NCI-H774 (cell line): ENCODE data around the gene OR51I2.
A peak's percentile ranks its signal among the peaks of the same experiment; 100 is the strongest.

Experiments
- DNase-seq: peaks from one replicate; lab custom pipeline; 2025; lab: John Stamatoyannopoulos, UW

OR51I2 gene, protein sequence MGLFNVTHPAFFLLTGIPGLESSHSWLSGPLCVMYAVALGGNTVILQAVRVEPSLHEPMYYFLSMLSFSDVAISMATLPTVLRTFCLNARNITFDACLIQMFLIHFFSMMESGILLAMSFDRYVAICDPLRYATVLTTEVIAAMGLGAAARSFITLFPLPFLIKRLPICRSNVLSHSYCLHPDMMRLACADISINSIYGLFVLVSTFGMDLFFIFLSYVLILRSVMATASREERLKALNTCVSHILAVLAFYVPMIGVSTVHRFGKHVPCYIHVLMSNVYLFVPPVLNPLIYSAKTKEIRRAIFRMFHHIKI

DNA sequence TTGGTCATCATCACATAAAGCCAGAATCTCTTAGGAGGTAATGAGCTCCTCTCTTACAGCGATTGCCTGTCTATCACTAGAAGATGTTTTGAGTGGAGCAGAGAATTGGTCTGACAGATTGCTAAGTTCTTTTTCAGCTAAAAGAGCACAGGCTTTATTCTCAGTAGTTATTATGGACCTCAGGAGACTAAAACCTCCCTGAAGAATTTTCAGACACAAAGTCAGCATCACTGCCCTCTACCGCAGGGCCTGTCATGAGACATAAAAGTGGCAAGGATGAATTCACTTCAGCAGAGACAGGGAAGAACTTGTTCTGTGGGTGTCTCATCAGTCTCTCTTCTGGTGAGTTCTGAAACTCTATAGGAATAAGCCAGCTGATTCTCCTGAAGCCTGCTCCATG is at the start of gene OR51I2:
Gene OR51I2 (plus strand): TSS at position 301 of the 400 bp plus-strand sequence. CDS start 4,166 bp downstream, outside the sequence.
- DNase-seq, result no peak

DNA sequence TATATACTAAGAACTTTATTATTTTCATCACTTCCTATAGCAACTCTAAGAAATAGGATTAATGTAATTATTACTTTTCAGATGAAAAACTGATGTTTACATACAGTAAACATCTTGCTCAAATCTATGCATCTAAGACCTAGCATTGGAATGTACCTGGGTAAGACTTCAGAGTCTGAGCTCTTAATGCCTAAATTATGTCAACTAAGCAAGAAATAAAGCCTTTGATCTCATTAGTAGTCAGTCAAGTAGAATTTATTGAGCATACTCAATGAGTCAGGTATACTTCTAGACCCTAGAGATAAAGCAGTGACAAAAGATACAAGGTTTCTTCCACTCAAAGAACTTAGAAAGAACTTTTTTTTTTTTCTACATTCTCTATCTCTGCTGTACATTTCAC is 44.0 kb upstream of the OR51I2 start:
- DNase-seq, result no peak

DNA sequence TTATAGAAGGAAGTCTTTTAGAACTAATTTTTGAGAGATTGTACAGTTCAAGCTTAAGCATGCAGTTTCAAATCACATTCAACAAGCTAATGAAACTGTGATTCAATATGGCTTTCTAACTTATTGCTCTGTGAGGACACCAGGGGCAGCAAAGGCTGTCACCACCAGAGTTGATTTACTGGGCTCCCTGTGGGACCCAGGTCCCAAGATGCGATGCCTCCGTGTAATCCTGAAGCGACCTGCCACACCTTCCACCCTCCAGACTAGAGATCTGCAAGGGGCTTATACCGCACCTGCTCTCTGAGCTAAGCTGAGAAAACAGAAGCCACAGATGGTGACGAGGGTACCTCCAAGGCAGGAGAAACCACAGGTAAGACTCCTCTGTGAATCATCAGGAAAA is 28.1 kb upstream of the OR51I2 start:
- DNase-seq, result no peak

DNA sequence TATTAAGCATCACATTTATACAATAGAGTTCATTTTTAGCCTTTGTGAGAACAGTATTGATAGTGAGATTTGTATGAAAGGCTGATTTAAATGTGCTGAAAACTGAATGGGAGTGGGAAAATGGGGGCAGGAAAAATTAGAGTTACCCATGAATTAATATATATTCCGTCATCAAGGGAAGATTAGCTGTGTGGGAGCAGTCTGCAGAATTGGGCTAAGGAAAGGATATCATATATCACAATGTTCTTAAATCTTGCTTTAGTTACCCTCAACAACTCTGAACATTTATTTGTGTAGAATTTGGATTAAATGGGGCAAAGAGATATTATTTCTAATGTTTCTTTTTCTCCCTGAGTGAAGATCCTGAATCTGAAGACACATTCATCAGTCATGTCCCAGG is 27.3 kb upstream of the OR51I2 start, which contains the start of gene OR51Q1:
Gene OR51Q1 (plus strand): TSS at position 301 of the 400 bp plus-strand sequence. CDS start 90 bp downstream, at position 391.
- DNase-seq, result no peak

DNA sequence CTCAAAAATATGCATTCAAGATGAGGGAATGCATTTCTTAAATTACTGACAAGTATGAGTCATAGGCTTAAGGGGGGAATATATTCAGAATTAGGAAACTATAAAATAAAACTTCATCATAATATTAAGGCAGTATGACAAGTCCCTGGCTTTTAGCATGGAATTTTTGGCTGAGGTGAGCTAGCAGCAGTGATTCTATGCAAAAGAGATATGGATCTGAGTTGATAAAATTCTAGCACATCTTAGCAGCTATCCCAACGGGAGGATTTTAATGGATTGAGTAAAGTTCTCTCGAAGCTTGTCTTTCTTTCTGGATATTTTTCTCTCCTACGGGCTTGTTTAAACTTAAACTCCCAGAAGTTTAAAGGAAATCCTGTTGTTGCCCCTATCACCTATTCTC is 26.0 kb upstream of the OR51I2 start:
- DNase-seq, result no peak

DNA sequence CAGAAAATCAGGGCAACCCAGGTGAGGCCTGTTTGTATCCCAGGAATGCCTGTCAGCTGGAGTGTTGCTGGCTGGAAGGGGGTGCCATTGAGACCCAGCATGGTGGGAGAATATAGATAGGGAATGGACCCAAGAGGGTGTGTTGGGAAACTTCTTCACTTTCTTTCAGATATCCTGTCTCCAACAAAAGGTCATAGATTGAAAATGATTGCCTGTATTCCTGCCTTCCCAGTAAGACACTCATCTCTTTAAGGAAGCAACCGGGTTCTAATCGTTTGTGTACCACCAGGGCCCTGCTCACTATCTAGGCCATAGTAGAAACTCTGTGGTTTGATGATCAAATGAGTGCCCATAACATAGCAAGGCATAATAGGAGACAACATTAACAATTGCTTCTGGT is 7.7 kb upstream of the OR51I2 start, which contains the start of gene OR51I1:
Gene OR51I1 (minus strand): TSS at position 101 of the 400 bp plus-strand sequence. CDS start 0 bp downstream, at position 101.
- no peak for DNase-seq

DNA sequence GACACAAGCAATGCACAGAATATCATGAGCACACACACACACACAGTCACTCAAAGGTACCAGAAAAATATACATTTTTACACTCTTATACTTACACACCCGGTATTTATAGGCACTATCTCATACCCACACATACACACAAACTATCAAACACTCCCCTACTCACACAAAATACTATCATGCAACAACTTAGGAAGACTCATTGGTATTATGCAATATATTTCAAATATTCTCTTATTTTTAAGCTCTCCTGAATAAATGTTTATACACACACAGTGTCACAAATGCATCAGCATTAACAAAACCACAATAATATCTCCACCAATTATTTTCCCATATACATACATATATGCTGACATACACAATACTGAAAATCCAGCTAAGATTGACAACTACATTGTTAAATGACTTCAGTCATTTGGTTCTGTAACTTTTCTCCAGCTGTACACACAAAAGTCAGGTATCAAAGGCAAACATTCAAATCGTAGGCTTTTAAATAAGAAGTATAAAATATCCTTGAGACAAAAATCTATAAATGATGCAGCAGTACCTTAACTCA is 5.2 kb upstream of the OR51I2 start:
- DNase-seq, result no peak

DNA sequence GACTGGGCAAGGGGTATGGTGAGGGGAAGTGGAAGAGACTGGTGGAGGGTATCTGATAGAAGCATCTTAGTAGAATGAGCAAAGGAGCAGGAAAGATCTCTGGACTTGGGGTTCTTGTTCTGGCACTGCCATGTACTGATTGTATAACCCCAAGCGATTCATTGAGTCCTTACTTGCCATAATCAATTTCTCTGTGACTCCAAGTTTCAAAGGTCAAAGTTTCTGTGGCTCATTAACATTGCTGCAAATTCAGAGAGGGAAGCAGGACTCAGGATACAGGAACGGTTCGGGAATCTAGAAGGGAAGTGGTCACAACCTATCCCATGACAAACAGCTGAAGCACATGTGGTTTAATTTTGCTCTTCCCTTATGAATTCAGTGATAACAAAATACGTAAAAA is 309 bp downstream of the OR51I2 start:
- DNase-seq, result no peak

DNA sequence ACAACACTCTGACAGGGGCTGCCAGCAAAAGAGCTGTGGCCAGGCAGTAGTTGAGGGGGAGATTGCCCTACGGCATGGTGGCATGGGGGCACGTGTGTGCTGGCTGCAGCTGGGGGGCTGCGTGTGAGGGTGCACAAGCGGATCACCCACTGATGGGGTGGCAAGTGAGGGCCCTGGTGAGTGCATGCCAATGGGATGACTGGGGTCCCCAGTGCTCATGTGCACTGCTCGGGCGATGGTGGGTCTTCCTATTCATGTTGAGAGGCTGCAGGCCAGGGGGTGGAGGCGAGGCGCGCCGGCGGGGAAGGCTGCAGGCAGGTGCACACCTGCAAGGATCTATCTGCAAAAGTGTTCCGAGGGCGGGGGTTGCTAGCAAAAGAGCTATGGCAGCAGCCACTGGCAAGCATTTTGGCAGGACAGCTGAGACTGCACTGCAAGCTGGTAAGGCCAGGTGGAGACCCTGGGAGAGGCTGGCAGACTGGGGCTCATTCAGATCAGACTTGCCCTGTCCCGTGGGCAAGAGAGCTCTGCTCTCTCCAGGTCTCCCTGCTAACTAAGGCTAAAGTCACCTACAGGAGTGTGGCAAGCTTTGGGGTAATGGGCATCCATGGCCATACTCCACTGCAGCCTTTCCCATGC is 12.0 kb downstream of the OR51I2 start:
- DNase-seq, result no peak

DNA sequence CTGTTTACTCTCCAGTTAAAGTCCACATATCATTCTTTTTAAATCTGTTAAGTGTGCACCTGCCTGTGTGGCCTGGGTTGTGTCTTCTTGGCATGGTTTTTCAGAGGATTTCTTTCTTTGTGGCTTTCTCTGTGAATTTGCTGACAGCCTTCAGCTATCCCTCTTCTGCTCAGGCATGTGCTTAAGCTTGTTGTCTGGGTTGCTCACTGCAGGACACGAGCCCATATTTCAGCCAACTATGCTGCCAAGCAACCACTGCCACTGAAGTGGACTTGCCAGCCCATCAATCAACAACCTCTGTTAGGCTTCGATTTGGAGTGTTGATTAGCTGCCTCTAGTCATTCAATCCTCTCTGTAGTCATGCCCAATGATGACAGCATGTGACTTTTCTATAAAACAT is 18.4 kb downstream of the OR51I2 start:
- DNase-seq, result peak; percentile 14

DNA sequence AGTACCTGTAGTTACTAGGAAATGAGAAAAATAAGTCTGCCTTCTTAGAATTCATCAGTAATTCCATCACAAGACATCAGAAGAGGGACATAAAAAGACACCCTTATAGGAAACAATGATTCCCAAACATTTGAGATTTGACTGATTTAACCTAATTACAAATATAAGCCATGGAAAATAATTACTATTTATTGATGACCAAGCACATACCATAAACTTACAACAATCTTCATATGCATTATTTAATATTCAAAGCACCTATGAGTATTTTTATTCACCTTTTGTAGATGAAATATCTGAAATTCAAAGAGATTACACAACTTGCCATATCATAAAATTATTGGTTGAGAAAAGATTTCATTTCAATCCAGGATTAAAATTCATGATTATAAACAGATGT is 24.8 kb downstream of the OR51I2 start:
- no peak for DNase-seq

DNA sequence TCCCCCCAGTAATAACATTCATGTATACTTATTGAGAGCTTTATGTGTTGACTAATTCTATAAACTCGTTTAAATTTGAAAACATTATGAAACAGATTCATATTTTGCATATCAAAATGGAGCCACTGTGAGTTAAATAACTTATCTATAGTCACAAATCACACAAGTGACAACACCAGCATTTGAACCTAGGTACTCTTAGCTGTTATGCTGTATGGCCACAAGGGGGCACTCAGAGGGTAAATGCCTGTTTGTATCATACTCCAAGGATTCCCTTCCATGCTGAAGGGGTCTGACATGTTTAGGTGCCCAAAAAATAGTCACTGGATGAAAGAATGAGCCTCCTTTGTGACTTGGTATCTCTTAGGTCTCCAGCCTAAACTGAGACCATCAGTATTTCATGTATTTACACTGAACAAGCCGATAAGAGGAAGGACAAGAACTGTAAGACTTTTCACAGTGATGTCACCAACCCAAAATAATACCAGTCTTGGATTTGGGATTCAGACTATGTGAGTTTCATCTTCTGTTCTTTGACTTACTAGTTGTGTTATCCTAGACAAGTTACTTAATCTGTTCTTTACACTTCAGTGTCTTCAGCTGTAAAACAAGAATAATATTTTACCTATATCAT is 27.2 kb downstream of the OR51I2 start:
- peak; percentile 14 for DNase-seq

DNA sequence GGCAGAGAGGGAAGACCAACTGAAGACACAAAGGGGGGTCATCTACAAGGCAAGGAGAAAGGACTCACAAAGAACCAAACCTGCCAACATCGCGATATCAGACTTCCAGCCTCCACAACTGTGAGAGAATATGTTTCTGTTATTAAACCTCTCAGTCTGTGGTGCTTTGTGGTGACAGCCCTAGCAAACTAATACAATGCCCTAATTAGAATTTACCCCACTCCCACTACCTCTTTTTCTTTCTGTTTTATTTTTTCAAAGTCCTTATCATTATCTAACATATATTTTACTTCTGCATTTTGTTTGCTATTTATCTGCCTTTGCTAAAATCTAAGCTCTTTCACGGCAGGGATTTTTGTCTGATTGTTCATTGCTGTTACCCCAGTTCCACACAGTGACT is 36.9 kb downstream of the OR51I2 start:
- no peak for DNase-seq

DNA sequence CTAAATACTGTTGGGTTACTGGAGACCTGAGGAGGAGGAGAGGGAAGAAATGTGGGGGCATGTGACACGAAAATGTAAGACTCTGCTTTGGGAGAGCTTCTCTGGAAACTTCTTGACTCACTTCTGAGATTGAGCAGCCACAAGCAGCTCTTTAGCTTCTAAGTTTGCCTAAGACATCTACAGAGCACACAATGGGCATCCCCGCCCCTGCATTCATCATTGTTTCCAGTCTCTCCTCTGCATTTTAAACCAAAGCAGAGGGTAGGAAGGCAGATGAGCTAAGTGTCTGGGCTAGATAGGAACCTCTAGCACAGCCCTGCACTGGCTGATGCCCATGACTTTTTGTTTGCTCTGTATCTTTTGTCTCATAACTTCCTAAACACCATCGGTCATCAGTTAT is 37.3 kb downstream of the OR51I2 start:
- DNase-seq, result no peak

DNA sequence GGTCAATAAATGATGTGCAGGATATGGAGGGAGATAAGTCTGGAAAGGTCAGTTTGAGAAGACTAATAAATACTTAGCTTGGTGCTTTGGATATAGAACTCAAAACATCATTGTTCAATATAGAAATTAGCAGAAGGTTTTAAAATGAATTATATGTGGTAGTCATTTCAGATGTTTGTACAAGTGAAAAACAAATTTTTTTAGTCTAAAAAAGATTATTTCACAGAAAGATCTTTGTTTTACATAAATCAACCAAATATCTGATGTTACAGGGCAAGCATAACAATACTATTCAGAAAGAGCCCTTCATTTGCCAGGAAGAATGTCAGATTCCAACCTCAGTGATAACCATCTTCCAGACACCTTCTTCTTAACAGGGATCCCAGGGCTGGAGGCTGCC is 39.3 kb downstream of the OR51I2 start, which contains the start of gene OR52D1:
Gene OR52D1 (plus strand): TSS at position 301 of the 400 bp plus-strand sequence. CDS start 22 bp downstream, at position 323.
- no peak for DNase-seq

DNA sequence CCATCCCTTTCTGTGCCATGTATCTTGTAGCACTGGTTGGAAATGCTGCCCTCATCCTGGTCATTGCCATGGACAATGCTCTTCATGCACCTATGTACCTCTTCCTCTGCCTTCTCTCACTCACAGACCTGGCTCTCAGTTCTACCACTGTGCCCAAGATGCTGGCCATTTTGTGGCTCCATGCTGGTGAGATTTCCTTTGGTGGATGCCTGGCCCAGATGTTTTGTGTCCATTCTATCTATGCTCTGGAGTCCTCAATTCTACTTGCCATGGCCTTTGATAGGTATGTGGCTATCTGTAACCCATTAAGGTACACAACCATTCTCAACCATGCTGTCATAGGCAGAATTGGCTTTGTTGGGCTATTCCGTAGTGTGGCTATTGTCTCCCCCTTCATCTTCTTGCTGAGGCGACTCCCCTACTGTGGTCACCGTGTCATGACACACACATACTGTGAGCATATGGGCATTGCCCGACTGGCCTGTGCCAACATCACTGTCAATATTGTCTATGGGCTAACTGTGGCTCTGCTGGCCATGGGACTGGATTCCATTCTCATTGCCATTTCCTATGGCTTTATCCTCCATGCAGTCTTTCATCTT is 39.8 kb downstream of the OR51I2 start:
- no peak for DNase-seq

DNA sequence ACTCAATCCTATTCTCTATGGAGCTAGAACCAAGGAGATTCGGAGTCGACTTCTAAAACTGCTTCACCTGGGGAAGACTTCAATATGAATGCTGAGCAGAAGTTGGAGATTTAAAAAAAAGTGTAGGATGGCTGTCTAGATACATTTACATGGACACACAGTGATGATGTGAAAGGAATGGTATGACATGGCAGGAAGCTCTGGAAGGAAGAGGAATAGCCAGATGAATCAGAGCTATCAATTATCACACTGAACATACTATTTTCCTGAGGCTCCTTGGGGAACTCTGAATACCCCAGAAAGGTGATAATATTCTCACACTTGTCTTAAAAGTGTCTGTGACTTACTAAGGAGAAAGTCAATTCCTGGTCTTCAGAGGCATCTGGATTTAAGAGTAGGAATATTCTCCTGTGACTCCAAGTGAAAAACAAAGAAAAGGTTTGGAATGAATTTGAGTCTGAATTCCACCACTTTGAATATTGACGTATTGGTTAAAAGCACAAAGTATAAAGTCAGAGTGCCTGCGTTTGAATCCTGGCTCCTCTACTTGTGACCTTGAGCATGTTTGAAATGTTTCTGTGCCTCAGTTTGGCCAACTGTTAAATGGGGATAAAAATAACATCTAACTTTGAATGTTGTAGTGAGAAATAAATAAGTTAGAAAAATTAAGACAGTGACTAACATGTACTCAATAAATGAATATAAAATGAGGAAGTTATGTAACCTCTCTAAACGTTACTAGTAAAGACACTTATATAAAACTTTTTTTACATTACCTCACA is 40.6 kb downstream of the OR51I2 start:
- no peak for DNase-seq

DNA sequence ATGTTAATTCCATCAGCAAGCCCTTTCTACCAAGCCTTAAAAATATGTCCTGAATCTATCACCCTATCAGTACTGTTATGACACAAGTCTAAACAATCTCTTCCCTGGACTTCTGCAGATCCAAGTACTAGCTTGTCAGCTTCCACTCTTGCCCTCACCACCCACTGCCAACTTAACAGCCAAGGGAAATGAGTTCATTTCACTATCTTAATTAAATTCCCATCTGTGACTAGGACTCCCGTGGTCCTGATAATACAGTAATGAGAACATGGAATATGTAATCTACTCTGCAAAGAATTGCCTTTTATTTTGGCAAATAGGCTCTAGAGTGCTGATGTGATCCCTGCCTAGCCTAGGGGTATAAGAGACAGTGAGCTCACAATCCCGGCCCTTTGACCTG is 50.5 kb downstream of the OR51I2 start:
- DNase-seq, result no peak

DNA sequence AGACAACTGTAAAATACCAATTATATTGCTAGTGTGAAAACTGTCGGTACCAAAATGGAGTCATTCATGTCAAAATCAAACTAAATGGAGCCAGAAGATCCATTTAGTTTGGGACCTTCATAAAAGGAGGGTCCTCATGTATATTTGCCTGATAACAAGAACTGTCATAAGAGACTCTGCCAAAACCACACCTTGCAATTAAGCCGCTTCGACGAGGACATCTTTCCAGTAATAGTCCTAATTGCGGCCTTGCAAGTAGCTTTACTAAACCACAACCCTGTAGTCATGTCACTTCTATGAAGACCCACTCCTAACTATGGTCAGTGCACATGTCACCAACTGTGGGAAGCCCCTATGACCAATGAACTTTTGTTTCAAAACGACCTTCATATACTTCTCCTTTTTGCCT is 51.3 kb downstream of the OR51I2 start:
- no peak for DNase-seq

DNA sequence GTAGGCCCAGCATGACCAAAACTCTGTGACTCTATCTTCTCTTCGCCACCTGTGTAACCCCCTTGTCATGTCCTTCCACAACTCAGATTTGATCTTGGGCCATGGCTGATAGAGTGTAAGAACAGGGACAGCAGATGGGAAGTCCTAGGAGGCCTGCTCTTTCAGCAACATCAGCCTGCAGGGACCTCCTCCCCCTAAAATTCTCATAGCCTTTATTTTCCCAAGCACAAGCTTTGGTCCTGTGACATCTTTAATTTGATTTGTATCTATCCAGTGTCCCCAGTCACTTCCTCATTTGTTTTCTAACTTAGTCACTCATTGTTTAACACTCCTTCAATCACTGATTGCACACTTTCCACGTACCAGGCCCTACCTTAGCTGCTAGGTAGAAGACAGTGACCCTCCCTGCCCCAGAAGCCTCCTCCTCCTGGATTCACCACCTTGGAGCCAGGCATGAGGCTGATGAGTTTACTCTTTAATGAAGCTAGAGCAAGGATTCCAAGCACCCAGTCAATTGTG is 55.3 kb downstream of the OR51I2 start:
- DNase-seq, result no peak
